Lower leg skin (tissue), 4 donors: ENCODE data around the gene INSIG2. TPM values are rescaled to one million over a fixed set of nuclear protein-coding genes. Genes with fewer than 3 reads are reported as not detected.

ENCODE experiments used
- DNase-seq, 2 donors: peaks; one replicate each; pipeline ENCODE4 v3.0.0-alpha.2; 2019; ENCODE audit warnings: low spot score in 2 of 2
- H3K4me3 ChIP-seq: fragments of 200-600 bp; sonication (generic); 2 replicates; pipeline ENCODE4 v1.5.1; 2017; ENCODE audit warnings: mild to moderate bottlenecking, low read depth; ENCODE audit not compliant: poor library complexity, severe bottlenecking
- POLR2A ChIP-seq, 2 donors: fragments of 450-650 bp; IDR thresholded peaks; one replicate each; pipeline ENCODE4 v1.6.1; 2016 to 2017; ENCODE audit warnings: antibody characterized with exemption in 2 of 2, mild to moderate bottlenecking in 1 of 2, moderate library complexity in 1 of 2
- WGBS, 2 donors: methylation state at CpG; one replicate each; pipeline ENCODE4 v1.1.5; 2018; 5-methylcytosine and 5-hydroxymethylcytosine counted together
- intact Hi-C: fragments of 100-400 bp; cut with DNase I; formaldehyde crosslinking; loops from one replicate; pipeline ENCODE4 v1.15.0; 2023; ENCODE audit warnings: low total_unique reads
- total RNA-seq, 4 donors: library from RNA; depleted of rRNA; stranded (reverse); fragments of >200 nt; gene quantifications; one replicate each; pipeline ENCODE4 v1.1.0, GENCODE V29; 2016
- TF ChIP-seq, protein P1 (sequence below), 3 donors: fragments of 450-650 bp; IDR thresholded peaks; one replicate each; pipeline ENCODE4 v1.5.1; 2016; ENCODE audit warnings: antibody characterized with exemption in 3 of 3, mild to moderate bottlenecking in 3 of 3, moderate library complexity in 2 of 3

INSIG2 gene
- total RNA-seq, 4 donors from 2014 or later: 11.6 to 13.6 (median 12.5) TPM

DNA sequence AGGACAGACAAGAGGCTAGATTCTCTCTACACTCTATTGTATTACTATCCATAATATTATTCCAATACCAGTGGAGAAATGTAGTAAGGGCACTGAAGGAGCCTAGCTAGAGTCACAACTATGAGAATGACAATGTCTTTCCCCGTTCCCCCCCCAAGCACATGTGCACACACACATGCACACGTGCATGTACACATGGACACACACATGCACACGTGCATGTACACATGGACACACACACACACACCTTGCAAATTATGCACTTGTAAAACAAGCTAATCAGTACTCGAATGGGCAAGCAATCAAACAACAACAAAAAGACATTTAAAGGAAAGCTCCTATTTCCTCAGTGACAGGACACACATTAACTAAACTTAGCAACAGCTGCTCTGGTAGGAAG is 65.2 kb downstream of the INSIG2 start:
- intact Hi-C loops: no loop called here
- 64 to 81% methylated on average over 4 of the region's 4 CpGs for WGBS, 2 donors
- TF ChIP-seq, protein P1, sequence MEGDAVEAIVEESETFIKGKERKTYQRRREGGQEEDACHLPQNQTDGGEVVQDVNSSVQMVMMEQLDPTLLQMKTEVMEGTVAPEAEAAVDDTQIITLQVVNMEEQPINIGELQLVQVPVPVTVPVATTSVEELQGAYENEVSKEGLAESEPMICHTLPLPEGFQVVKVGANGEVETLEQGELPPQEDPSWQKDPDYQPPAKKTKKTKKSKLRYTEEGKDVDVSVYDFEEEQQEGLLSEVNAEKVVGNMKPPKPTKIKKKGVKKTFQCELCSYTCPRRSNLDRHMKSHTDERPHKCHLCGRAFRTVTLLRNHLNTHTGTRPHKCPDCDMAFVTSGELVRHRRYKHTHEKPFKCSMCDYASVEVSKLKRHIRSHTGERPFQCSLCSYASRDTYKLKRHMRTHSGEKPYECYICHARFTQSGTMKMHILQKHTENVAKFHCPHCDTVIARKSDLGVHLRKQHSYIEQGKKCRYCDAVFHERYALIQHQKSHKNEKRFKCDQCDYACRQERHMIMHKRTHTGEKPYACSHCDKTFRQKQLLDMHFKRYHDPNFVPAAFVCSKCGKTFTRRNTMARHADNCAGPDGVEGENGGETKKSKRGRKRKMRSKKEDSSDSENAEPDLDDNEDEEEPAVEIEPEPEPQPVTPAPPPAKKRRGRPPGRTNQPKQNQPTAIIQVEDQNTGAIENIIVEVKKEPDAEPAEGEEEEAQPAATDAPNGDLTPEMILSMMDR (IDR thresholded peaks at IDR 0.05): no peak
- no peak for TF ChIP-seq POLR2A (IDR thresholded peaks at IDR 0.05)
- DNase-seq: no peak
- H3K4me3 ChIP-seq: no peak overlapping the region

GRCh38 chr2:118154176-118154575 is 65.9 kb downstream of the INSIG2 start:
- 87 to 90% methylated on average over 2 of the region's 2 CpGs for WGBS, 2 donors
- H3K4me3 ChIP-seq: no peak overlapping the region
- no peak for DNase-seq
- TF ChIP-seq, protein P1 (IDR thresholded peaks at IDR 0.05): no peak
- no peak for TF ChIP-seq POLR2A (IDR thresholded peaks at IDR 0.05)
- intact Hi-C loops: no loop called here

Other genes with a start within 250 kb of the INSIG2 start
- gene CCDC93, start 74.4 kb upstream of the INSIG2 start, total RNA-seq: 10 to 100 TPM; 11.8 to 26.2 (median 20.0) TPM